Transverse colon (tissue), 4 donors: ENCODE results near the gene ACTL6B. TPM values are rescaled to one million over a fixed set of nuclear protein-coding genes. Genes with fewer than 3 reads are reported as not detected.
A peak's percentile ranks its signal among the peaks of the same experiment; 100 is the strongest.

ENCODE experiments used
- DNase-seq: peaks from one replicate; pipeline ENCODE4 v3.0.0-alpha.2; 2019
- H3K27ac ChIP-seq, 4 donors: fragments of 200-600 bp; sonication (generic); 2 replicates each; pipeline ENCODE4 v1.5.1; 2016 to 2018; ENCODE audit warnings: inconsistent platforms in 4 of 4
- H3K27me3 ChIP-seq: fragments of 200-600 bp; sonication (generic); 2 replicates; pipeline ENCODE4 v1.5.1; 2017; ENCODE audit warnings: inconsistent platforms
- H3K36me3 ChIP-seq, 4 donors: fragments of 200-600 bp; sonication (generic); 2 replicates each; pipeline ENCODE4 v1.5.1; 2017 to 2019; ENCODE audit warnings: inconsistent platforms in 4 of 4
- H3K4me1 ChIP-seq, 4 donors: fragments of 200-600 bp; sonication (generic); 2 replicates each; pipeline ENCODE4 v1.5.1; 2017 to 2020; ENCODE audit warnings: inconsistent platforms in 4 of 4
- H3K4me3 ChIP-seq, 4 donors: fragments of 200-600 bp; sonication (generic); 1 replicate in 1 of 4; 2 replicates in 3 of 4; pipeline versions ENCODE4 v1.5.1 to v1.6.1; 2017 to 2019; ENCODE audit warnings: inconsistent platforms in 4 of 4
- H3K9me3 ChIP-seq, 2 donors: fragments of 200-600 bp; sonication (generic); 2 replicates each; pipeline ENCODE4 v1.5.1; 2017 to 2019; ENCODE audit warnings: inconsistent platforms in 2 of 2
- CTCF ChIP-seq, 5 experiments: fragments of 200-600 bp in 3 of 5; fragments of 450-650 bp in 2 of 5; sonication (generic) in 3 of 5; IDR thresholded peaks; 1 replicate in 2 of 5; 2 replicates in 3 of 5; pipeline ENCODE4 v1.5.1; 2016 to 2017; ENCODE audit warnings: antibody characterized with exemption in 5 of 5, inconsistent platforms in 3 of 5, mild to moderate bottlenecking in 2 of 5, moderate library complexity in 1 of 5
- EP300 ChIP-seq: sonication (generic); formaldehyde crosslinking; IDR thresholded peaks from one replicate; pipeline ENCODE4 v1.6.1; 2017; ENCODE audit warnings: antibody characterized with exemption, low read depth
- POLR2A ChIP-seq: fragments of 450-650 bp; IDR thresholded peaks from one replicate; pipeline ENCODE4 v1.6.1; 2016; ENCODE audit warnings: antibody characterized with exemption, mild to moderate bottlenecking, moderate library complexity
- POLR2AphosphoS5 ChIP-seq, 3 donors: sonication (generic); formaldehyde crosslinking; IDR thresholded peaks; one replicate each; pipeline ENCODE4 v1.6.1; 2016; ENCODE audit warnings: antibody characterized with exemption in 3 of 3
- WGBS, 2 donors: methylation state at CpG; one replicate each; pipeline ENCODE4 v1.1.5; 2018; ENCODE audit warnings: low coverage in 1 of 2; 5-methylcytosine and 5-hydroxymethylcytosine counted together
- in situ Hi-C, 4 donors: fragments of 200-750 bp; cut with MboI; loops; one replicate each; pipeline versions ENCODE4 v1.15.0 to v1.15.1; 2017; ENCODE audit warnings: low sequenced_read_pairs in 3 of 4, low pct_ligation_motif_present in 1 of 4, low pct_unique_long_range_greater_than_20kb in 1 of 4
- intact Hi-C: fragments of 100-400 bp; cut with DNase I; formaldehyde crosslinking; loops from one replicate; pipeline ENCODE4 v1.15.1; 2023; ENCODE audit warnings: low total_unique reads
- total RNA-seq, 4 donors: library from RNA; depleted of rRNA; stranded (reverse); fragments of >200 nt; gene quantifications; one replicate each; pipeline ENCODE4 v1.1.0, GENCODE V29; 2016

Gene ACTL6B
- total RNA-seq, 4 donors from 2014 or later: not detected

GRCh38 chr7:100674411-100675104, 18.3 kb upstream of the ACTL6B start:
- Histone ChIP-seq H3K4me1 (peaks cover 0 to 19% (median 9%) of the 10 kb centered on the region in 4 donors), H3K27me3 (no peaks in the 10 kb centered on the region), H3K9me3 (no peaks in the 10 kb centered on the region), H3K4me3 (peak overlapping the region; percentile 77 to 100 (median 96)), H3K27ac (peak overlapping the region; percentile 94 to 100 (median 98)), H3K36me3 (peaks cover 0 to 23% (median 15%) of the 10 kb centered on the region in 4 donors)
- in situ Hi-C loops (loop anchor here in 3 of 4 donors (10.0 to 25.0 kb wide), 3 partner anchors 87 to 212 kb away; partner anchors contain the start of genes FBXO24 (in 2 of the 3), LRCH4 (in 2 of the 3) and SPACDR (in 2 of the 3)), intact Hi-C loops (loop anchor here (5.0 kb wide), 1 partner anchor 92 kb away; no protein-coding TSS in a partner anchor)
- no peak for TF ChIP-seq POLR2A
- TF ChIP-seq POLR2AphosphoS5 (IDR thresholded peaks at IDR 0.05): no peak
- TF ChIP-seq CTCF (IDR thresholded peaks at IDR 0.05): no peak
- 0% methylated on average over 1 to 42 of the region's 43 CpGs for WGBS, 2 donors
- DNase-seq: peak; percentile 49

- Histone ChIP-seq H3K4me1 (peaks cover 0 to 19% (median 6%) of the 10 kb centered on the region in 4 donors), H3K9me3 (no peaks in the 10 kb centered on the region), H3K27me3 (no peaks in the 10 kb centered on the region), H3K4me3 (peak overlapping the region; percentile 77 to 100 (median 96)), H3K36me3 (peaks cover 0 to 21% (median 15%) of the 10 kb centered on the region in 4 donors), H3K27ac (peak overlapping the region; percentile 94 to 100 (median 98))
- in situ Hi-C loops: loop anchor here in 1 of 4 donors (10.0 kb wide), 1 partner anchor 89 kb away; the partner anchor contains the start of genes FBXO24 and LRCH4
- TF ChIP-seq EP300 (no peak), POLR2A (peak; percentile 48)
- DNase-seq: peak; percentile 58
- WGBS, 2 donors: 1% methylated on average over 25 of the region's 34 CpGs; no CpG with 5 or more reads in 1 of the 2 donors
- intact Hi-C loops: loop anchor here (5.0 kb wide), 1 partner anchor 92 kb away; no protein-coding TSS in a partner anchor
Measured at GRCh38 chr7:100673942-100674410, 17.7 kb upstream of the ACTL6B start.

DNA sequence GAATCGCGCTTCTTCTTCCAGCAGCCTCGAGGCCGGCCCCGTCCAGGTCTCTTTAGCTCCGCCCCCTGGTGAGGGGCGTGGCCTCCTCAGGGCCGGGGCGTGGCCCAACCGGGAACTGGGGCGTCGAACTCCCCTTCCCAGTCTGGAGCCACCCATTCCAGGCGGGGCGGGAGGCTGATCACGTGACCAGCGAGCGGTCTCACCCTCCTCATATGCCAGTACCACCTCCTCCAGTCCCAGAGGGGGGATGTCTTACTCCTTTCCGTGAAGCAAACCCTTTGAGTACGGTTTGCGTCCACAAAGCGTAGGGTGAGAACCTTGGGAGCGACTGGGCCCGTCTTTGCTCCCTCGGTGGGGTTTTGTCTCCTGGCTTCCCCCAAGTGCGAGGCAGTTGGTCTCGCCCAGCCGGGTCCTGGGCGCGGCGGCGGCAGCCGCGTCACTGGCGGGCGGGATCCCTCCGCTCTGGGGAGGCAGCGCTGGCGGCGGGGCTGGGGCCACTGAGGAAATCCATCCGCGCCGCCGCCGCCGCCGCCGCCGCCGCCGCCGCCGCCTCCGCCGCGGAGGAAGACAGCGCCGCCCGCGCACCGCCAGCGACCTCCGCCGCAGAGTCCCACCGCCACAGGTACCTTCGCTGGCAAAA, 17.2 kb upstream of the ACTL6B start, which contains the start of gene GNB2:
Gene GNB2 (plus strand): TSS at position 439 of the 640 bp plus-strand sequence. CDS start 2,526 bp downstream, outside the sequence.
- DNase-seq: peak; percentile 100
- in situ Hi-C loops: loop anchor here in 1 of 4 donors (10.0 kb wide), 1 partner anchor 89 kb away; the partner anchor contains the start of genes FBXO24 and LRCH4
- no peaks in the 10 kb centered on the region for H3K27me3 ChIP-seq
- H3K27ac ChIP-seq: peak within 1 kb of the TSS; percentile 94 to 100 (median 98)
- intact Hi-C loops: loop anchor here (5.0 kb wide), 1 partner anchor 91 kb away; no protein-coding TSS in a partner anchor
- TF ChIP-seq EP300 (peak; percentile 28), CTCF (IDR thresholded peaks at IDR 0.05) (no peak), POLR2A (peak; percentile 25), POLR2AphosphoS5 (IDR thresholded peaks at IDR 0.05) (peak in 2 of 3 donors; percentile 71 to 78)
- H3K4me1 ChIP-seq: peaks cover 0 to 19% (median 6%) of the 10 kb centered on the region in 4 donors
- peaks cover 0 to 16% (median 12%) of the 10 kb centered on the region in 4 donors for H3K36me3 ChIP-seq
- H3K4me3 ChIP-seq: peak within 1 kb of the TSS; percentile 77 to 100 (median 96)
- WGBS, 2 donors: 0% methylated on average over 23 of the region's 65 CpGs; no CpG with 5 or more reads in 1 of the 2 donors
- no peaks in the 10 kb centered on the region for H3K9me3 ChIP-seq

DNA sequence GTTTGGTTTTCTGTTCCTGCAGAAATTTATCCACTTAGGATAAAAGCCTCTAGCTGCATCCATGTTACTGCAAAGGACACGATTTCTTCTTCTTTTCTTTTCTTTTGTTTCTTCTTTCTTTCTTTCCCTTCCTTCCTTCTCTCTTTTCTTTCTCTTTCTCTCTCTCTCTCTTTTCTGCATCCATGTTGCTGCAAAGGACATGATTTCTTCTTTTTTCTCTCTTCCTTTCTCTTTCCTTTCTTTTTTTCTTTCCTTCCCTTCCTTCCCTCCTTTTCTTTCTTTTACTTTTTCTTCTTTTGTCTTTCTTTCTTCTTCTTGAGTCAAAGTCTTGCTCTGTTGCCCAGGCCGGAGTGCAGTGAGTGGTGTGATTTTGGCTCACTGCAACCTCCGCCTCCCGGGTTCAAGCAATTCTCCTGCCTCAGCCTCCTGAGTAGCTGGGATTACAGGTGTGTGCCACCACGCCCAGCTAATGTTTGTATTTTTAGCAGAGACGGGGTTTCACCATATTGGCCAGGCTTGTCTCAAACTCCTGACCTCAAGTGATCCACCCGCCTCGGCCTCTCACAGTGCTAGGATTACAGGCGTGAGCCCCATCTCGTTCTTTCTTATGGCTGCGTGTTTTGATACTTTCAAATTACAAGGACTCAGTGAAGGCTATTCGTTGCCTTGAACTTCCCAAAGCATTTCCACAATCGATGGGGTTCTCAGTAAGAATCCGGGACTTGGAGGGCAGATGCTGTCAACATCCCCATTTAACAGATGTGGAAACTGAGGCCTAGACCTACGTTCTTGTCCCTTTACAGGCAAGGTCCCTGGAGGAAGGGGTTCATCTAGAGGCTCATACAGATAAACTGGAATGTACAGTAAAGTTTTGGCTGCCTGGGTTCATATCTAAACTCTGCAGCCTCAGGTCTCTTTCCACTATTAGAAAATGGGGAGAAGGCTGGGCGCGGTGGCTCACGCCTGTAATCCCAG, 15.4 kb upstream of the ACTL6B start:
- intact Hi-C loops (loop anchor here (5.0 kb wide), 1 partner anchor 89 kb away; no protein-coding TSS in a partner anchor), in situ Hi-C loops (loop anchor here in 1 of 4 donors (10.0 kb wide), 1 partner anchor 87 kb away; the partner anchor contains the start of genes FBXO24 and LRCH4)
- H3K36me3 ChIP-seq: peaks cover 0 to under 1% (median 0%) of the 10 kb centered on the region in 4 donors
- H3K27ac ChIP-seq: no peak overlapping the region
- H3K4me1 ChIP-seq: peaks cover 0 to 19% (median 6%) of the 10 kb centered on the region in 4 donors
- no peak overlapping the region for H3K4me3 ChIP-seq
- no peak for DNase-seq
- H3K9me3 ChIP-seq: no peaks in the 10 kb centered on the region
- H3K27me3 ChIP-seq: no peaks in the 10 kb centered on the region
- WGBS, 2 donors: 82 to 84% methylated on average over 9 to 18 of the region's 18 CpGs
- TF ChIP-seq CTCF (IDR thresholded peaks at IDR 0.05): no peak
